Trophoblast cell (in vitro differentiated cells and primary cell): ENCODE measurements around the gene RTP5.
A peak's percentile ranks its signal among the peaks of the same experiment; 100 is the strongest.
"Not testable (repeated sequence)": the region's sequence is repeated elsewhere in the genome, so short reads cannot be mapped to it uniquely, and the experiment has no call there.

Experiments
- DNase-seq, 2 donors: peaks; one replicate each; pipeline ENCODE4 v3.0.0-alpha.2; 2016
- H2AFZ ChIP-seq: 2 replicates; pipeline ENCODE4 v1.6.1; 2013; ENCODE audit warnings: low read length, moderate library complexity, mild to moderate bottlenecking; ENCODE audit not compliant: insufficient read depth, poor library complexity
- H2AK5ac ChIP-seq: 2 replicates; pipeline ENCODE4 v1.6.1; 2013; ENCODE audit warnings: mild to moderate bottlenecking, low read length
- H2BK120ac ChIP-seq: 2 replicates; pipeline ENCODE4 v1.6.1; 2013; ENCODE audit warnings: low read length, mild to moderate bottlenecking, moderate library complexity; ENCODE audit not compliant: insufficient read depth, poor library complexity
- H2BK12ac ChIP-seq: 2 replicates; pipeline ENCODE4 v1.6.1; 2013; ENCODE audit warnings: mild to moderate bottlenecking, low read length, moderate library complexity
- H2BK5ac ChIP-seq: 2 replicates; pipeline ENCODE4 v1.6.1; 2013; ENCODE audit warnings: low read length, low read depth, moderate library complexity, mild to moderate bottlenecking; ENCODE audit not compliant: poor library complexity
- H3K14ac ChIP-seq: 2 replicates; pipeline ENCODE4 v1.6.1; 2013; ENCODE audit warnings: mild to moderate bottlenecking, low read length
- H3K18ac ChIP-seq: 2 replicates; pipeline ENCODE4 v1.6.1; 2013; ENCODE audit warnings: mild to moderate bottlenecking, low read length
- H3K23ac ChIP-seq: 2 replicates; pipeline ENCODE4 v1.6.1; 2013; ENCODE audit warnings: low read length
- H3K27ac ChIP-seq: 2 replicates; pipeline ENCODE4 v1.5.1; 2013; ENCODE audit warnings: low read depth, mild to moderate bottlenecking, inconsistent platforms, low read length, moderate library complexity
- H3K27me3 ChIP-seq: 2 replicates; pipeline ENCODE4 v1.6.1; 2013; ENCODE audit warnings: inconsistent platforms, mild to moderate bottlenecking, low read length, moderate library complexity; ENCODE audit not compliant: insufficient read depth
- H3K36me3 ChIP-seq, 2 experiments: 1 replicate in 1 of 2; 2 replicates in 1 of 2; pipeline ENCODE4 v1.6.1; 2013; ENCODE audit warnings: low read length in 2 of 2, mild to moderate bottlenecking in 2 of 2, moderate library complexity in 1 of 2; ENCODE audit not compliant: insufficient read depth in 2 of 2, control insufficient read depth in 1 of 2
- H3K4ac ChIP-seq: 2 replicates; pipeline ENCODE4 v1.6.1; 2013; ENCODE audit warnings: low read depth, mild to moderate bottlenecking, low read length, moderate library complexity
- H3K4me1 ChIP-seq, 2 experiments: 1 replicate in 1 of 2; 2 replicates in 1 of 2; pipeline ENCODE4 v1.6.1; 2013; ENCODE audit warnings: low read length in 2 of 2, mild to moderate bottlenecking in 2 of 2, moderate library complexity in 1 of 2; ENCODE audit not compliant: insufficient read depth in 2 of 2, control insufficient read depth in 1 of 2
- H3K4me2 ChIP-seq: 2 replicates; pipeline ENCODE4 v1.6.1; 2013; ENCODE audit warnings: inconsistent platforms, mild to moderate bottlenecking, low read length, moderate library complexity
- H3K4me3 ChIP-seq: 2 replicates; pipeline ENCODE4 v1.5.1; 2013; ENCODE audit warnings: mild to moderate bottlenecking, low read depth, low read length, inconsistent platforms
- H3K79me1 ChIP-seq: one replicate; pipeline ENCODE4 v1.6.1; 2013; ENCODE audit warnings: low read length
- H3K79me2 ChIP-seq: 2 replicates; pipeline ENCODE4 v1.6.1; 2013; ENCODE audit warnings: low read length, mild to moderate bottlenecking; ENCODE audit not compliant: control insufficient read depth, insufficient read depth, poor library complexity
- H3K9ac ChIP-seq: 2 replicates; pipeline ENCODE4 v1.6.1; 2013; ENCODE audit warnings: mild to moderate bottlenecking, low read length
- H3K9me3 ChIP-seq: 2 replicates; pipeline ENCODE4 v1.6.1; 2013; ENCODE audit warnings: low read depth, mild to moderate bottlenecking, control low read depth, inconsistent platforms, low read length; ENCODE audit not compliant: insufficient read depth
- H4K12ac ChIP-seq: 2 replicates; pipeline ENCODE4 v1.6.1; 2013; ENCODE audit warnings: low read depth, mild to moderate bottlenecking, low read length, moderate library complexity
- H4K8ac ChIP-seq: 2 replicates; pipeline ENCODE4 v1.6.1; 2013; ENCODE audit warnings: low read depth, mild to moderate bottlenecking, low read length, moderate library complexity
- H4K91ac ChIP-seq: one replicate; pipeline ENCODE4 v1.6.1; 2013; ENCODE audit warnings: low read depth, mild to moderate bottlenecking, low read length, moderate library complexity
- whole genome bisulfite sequencing: extraction: QIAGEN DNeasy Blood & Tissue Kit; methylation state at CpG from one replicate; pipeline ENCODE4 v1.1.7; 2013; ENCODE audit warnings: missing lambda C conversion rate; ENCODE audit not compliant: insufficient read length, insufficient coverage; ENCODE audit errors: extremely low coverage; 5-methylcytosine and 5-hydroxymethylcytosine counted together

RTP5 gene

DNA sequence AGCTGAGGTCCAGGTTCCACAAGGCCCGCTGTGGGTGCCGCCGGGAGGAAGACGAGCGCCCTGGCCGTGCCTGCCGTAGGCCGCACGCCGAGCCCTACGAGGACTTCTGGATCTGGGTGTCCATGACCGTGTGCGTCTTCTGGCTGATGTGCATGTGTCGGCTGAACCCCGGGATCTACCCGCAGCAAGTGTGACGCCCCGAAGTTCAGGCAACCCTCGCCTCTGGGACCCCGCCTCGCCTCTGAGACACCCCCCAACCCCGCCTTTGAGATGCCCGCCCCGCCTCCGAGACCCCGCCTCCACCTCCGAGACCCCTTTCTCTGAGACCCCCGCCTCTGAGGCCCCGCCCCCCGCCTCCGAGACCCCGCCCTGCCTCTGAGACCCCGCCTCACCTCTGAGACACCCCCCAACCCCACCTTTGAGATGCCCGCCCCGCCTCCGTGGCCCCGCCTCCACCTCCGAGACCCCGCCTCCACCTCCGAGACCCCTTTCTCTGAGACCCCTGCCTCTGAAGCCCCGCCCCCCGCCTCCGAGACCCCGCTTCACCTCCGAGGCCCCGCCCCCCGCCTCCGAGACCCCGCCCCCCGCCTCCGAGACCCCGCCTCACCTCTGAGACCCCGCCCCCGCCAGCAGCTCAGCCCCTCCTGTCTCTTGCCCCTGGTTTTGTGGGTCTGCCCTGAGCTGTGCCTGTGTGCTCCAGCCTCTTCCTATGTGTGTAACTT, 3.7 kb downstream of the RTP5 start:
- H2AFZ ChIP-seq = no peak overlapping the region
- no peak overlapping the region for H3K4me2 ChIP-seq
- H2BK5ac ChIP-seq = no peak overlapping the region
- no peak overlapping the region for H4K8ac ChIP-seq
- no peaks in the 10 kb centered on the region for H3K36me3 ChIP-seq
- no peaks in the 10 kb centered on the region for H3K4me1 ChIP-seq
- H3K79me2 ChIP-seq = no peaks in the 10 kb centered on the region
- H3K4me3 ChIP-seq = no peak overlapping the region
- H3K23ac ChIP-seq = no peak overlapping the region
- no peak overlapping the region for H3K14ac ChIP-seq
- H3K9ac ChIP-seq = no peak overlapping the region
- DNase-seq = no peak
- no CpG with 5 or more reads among the region's 54 CpGs for WGBS
- H3K27ac ChIP-seq = no peak overlapping the region
- no peaks in the 10 kb centered on the region for H3K27me3 ChIP-seq
- no peaks in the 10 kb centered on the region for H3K79me1 ChIP-seq
- no peak overlapping the region for H2BK120ac ChIP-seq
- H3K4ac ChIP-seq = no peak overlapping the region
- no peak overlapping the region for H2AK5ac ChIP-seq
- no peak overlapping the region for H3K18ac ChIP-seq
- H4K12ac ChIP-seq = no peak overlapping the region
- no peak overlapping the region for H4K91ac ChIP-seq
- H2BK12ac ChIP-seq = no peak overlapping the region
- H3K9me3 ChIP-seq = peaks cover 16% of the 10 kb centered on the region

DNA sequence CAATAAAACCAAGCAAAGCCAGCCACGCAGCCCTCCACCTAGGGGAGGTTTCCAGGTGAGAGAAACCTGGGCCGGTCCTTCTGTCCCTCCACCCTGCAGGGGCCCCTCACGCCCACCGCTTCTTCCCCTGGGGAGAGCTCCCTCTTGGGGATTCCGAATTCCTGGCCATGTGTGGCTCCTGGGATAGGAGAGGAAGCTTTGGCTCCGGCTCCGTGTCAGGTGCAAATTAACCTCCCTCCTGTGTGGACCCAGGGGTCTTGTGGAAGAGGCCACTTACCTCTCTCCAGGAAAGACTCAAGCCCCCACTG, 4.2 kb downstream of the RTP5 start:
- Histone ChIP-seq H4K8ac (no peak overlapping the region), H3K79me2 (no peaks in the 10 kb centered on the region), H3K36me3 (no peaks in the 10 kb centered on the region), H3K4me3 (no peak overlapping the region), H3K9ac (no peak overlapping the region), H3K4me2 (no peak overlapping the region), H4K12ac (no peak overlapping the region), H3K23ac (no peak overlapping the region), H3K79me1 (no peaks in the 10 kb centered on the region), H3K4me1 (no peaks in the 10 kb centered on the region), H3K27ac (no peak overlapping the region), H2AFZ (no peak overlapping the region), H3K27me3 (no peaks in the 10 kb centered on the region), H2AK5ac (no peak overlapping the region), H3K18ac (no peak overlapping the region), H3K4ac (no peak overlapping the region), H3K14ac (no peak overlapping the region), H4K91ac (no peak overlapping the region), H2BK120ac (no peak overlapping the region), H3K9me3 (peaks cover 16% of the 10 kb centered on the region), H2BK12ac (no peak overlapping the region), H2BK5ac (no peak overlapping the region)
- no peak for DNase-seq
- no CpG with 5 or more reads among the region's 7 CpGs for WGBS

GRCh38 chr2:241874277-241874925, 4.9 kb downstream of the RTP5 start:
- Histone ChIP-seq H2AK5ac (no peak overlapping the region), H2AFZ (no peak overlapping the region), H2BK5ac (no peak overlapping the region), H2BK12ac (no peak overlapping the region), H2BK120ac (no peak overlapping the region), H3K23ac (no peak overlapping the region), H3K9ac (no peak overlapping the region), H3K27ac (no peak overlapping the region), H3K4me2 (no peak overlapping the region), H3K18ac (no peak overlapping the region), H4K91ac (no peak overlapping the region), H3K27me3 (no peaks in the 10 kb centered on the region), H3K4ac (no peak overlapping the region), H3K79me1 (no peaks in the 10 kb centered on the region), H3K4me1 (no peaks in the 10 kb centered on the region), H3K14ac (no peak overlapping the region), H4K12ac (no peak overlapping the region), H3K4me3 (peak overlapping the region; percentile 21), H4K8ac (no peak overlapping the region), H3K9me3 (peaks cover 16% of the 10 kb centered on the region), H3K36me3 (no peaks in the 10 kb centered on the region), H3K79me2 (no peaks in the 10 kb centered on the region)
- no peak for DNase-seq
- WGBS = no CpG with 5 or more reads among the region's 17 CpGs

GRCh38 chr2:241875754-241876527, 6.4 kb downstream of the RTP5 start:
- H2BK5ac ChIP-seq, H2BK12ac ChIP-seq, H3K4me1 ChIP-seq, H3K14ac ChIP-seq, H3K79me1 ChIP-seq, DNase-seq, H4K8ac ChIP-seq, H2AK5ac ChIP-seq, H4K12ac ChIP-seq, H3K36me3 ChIP-seq, H3K23ac ChIP-seq, H2BK120ac ChIP-seq, H3K79me2 ChIP-seq, H3K4ac ChIP-seq, H4K91ac ChIP-seq, H2AFZ ChIP-seq, H3K4me3 ChIP-seq, H3K4me2 ChIP-seq, H3K27ac ChIP-seq, H3K27me3 ChIP-seq, H3K9ac ChIP-seq, H3K18ac ChIP-seq: not testable (repeated sequence)
- peaks cover 16% of the 10 kb centered on the region for H3K9me3 ChIP-seq
- no CpG with 5 or more reads among the region's 22 CpGs for WGBS
